GM12892 (cell line): Measurements from ENCODE around the gene TMEM214.

Source experiments
- POLR2A ChIP-seq: IDR thresholded peaks from 2 replicates; pipeline ENCODE4 v1.6.1; 2011; ENCODE audit warnings: low read depth, low read length, control low read depth
- TAF1 ChIP-seq: IDR thresholded peaks from 2 replicates; pipeline ENCODE4 v1.6.1; 2011; ENCODE audit warnings: low read depth, mild to moderate bottlenecking, control low read depth, low read length, borderline replicate concordance

DNA sequence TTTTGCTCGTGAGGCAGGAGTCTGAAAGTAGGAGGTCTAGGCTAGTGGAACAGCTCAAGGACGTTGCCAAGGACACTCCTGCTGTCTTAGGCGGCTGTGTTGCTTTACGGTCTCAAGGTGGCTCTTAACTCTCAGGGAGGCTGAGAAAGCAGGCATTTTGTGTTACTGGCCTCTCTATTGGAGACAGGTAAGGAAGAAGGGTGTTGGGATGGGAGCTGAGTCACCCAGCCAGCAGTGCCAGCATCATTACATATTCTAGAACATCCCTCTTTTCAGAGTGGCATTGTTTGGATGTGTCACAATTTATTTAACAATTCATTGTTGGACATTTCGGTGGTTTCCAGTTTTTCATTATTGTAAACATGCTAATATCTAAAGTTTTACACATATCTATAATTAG lies 30.8 kb upstream of the TMEM214 start:
- TF ChIP-seq POLR2A (no peak), TAF1 (no peak)
